ENCODE results near the gene PAK5. TPM values are rescaled to one million over a fixed set of nuclear protein-coding genes. Genes with fewer than 3 reads are reported as not detected.
A peak's percentile ranks its signal among the peaks of the same experiment; 100 is the strongest.

The PAK5 gene
- total RNA-seq, 1 experiment from 2014 or later, result not detected

- CTCF ChIA-PET, result no interaction called here
- BruUV-seq (replicated peaks), result no TSS peak
- H3K27me3 ChIP-seq (ENCODE audit: low read length), result no peaks in the 10 kb centered on the region
These were observed 304.9 kb downstream of the PAK5 start for GRCh38 chr20:9534025-9534424.

GRCh38 chr20:9532069-9532838, 306.6 kb downstream of the PAK5 start:
- Histone ChIP-seq H3K4me3 (ENCODE audit: low read length) (no peak overlapping the region), H3K4me2 (ENCODE audit: low read length) (no peak overlapping the region), H3K27me3 (ENCODE audit: low read length) (no peaks in the 10 kb centered on the region), H3K9me2 (replicated peaks; ENCODE audit: low read length) (no peaks in the 10 kb centered on the region), H3K9ac (ENCODE audit: low read length) (no peak overlapping the region), H3K4me1 (ENCODE audit: insufficient read depth, low read length) (peaks cover 9% of the 10 kb centered on the region; the same call in 1 of the 2 replicates), H3K79me2 (ENCODE audit: low read length) (no peaks in the 10 kb centered on the region), H2AFZ (ENCODE audit: low read length) (no peak overlapping the region), H3K36me3 (ENCODE audit: low read depth, low read length) (no peaks in the 10 kb centered on the region), H3F3A (ENCODE audit: low read length, unreplicated experiment) (no peaks in the 10 kb centered on the region), H4K20me1 (ENCODE audit: low read length) (no peaks in the 10 kb centered on the region), H3K27ac (ENCODE audit: low read length) (no peak overlapping the region), H3K9me3 (ENCODE audit: low read length) (no peaks in the 10 kb centered on the region)
- POLR2A ChIA-PET (ENCODE audit: unreplicated experiment), result no interaction called here
- CTCF ChIA-PET, result no interaction called here
- intact Hi-C loops (cut with micrococcal nuclease), result no loop called here
- no peak for TF ChIP-seq EZH2 (IDR thresholded peaks at IDR 0.05; ENCODE audit: low read length, unreplicated experiment)
- no peak for TF ChIP-seq EZH2phosphoT487 (IDR thresholded peaks at IDR 0.05; ENCODE audit: borderline replicate concordance, low read length)
- no peak for TF ChIP-seq CTCF (conservative IDR thresholded peaks at IDR 0.05; ENCODE audit: low read depth, low read length)
- no TSS peak for BruUV-seq (replicated peaks)
- DNase-seq (peak; percentile 22), ATAC-seq (peak; percentile 15; the same call in 1 of the 2 replicates)

More at GRCh38 chr20:9534025-9534424, 304.9 kb downstream of the PAK5 start:
- H2AFZ ChIP-seq (ENCODE audit: low read length), result no peak overlapping the region
- H4K20me1 ChIP-seq (ENCODE audit: low read length), result no peaks in the 10 kb centered on the region
- peaks cover 9% of the 10 kb centered on the region; the same call in 1 of the 2 replicates for H3K4me1 ChIP-seq (ENCODE audit: insufficient read depth, low read length)
- TF ChIP-seq EZH2 (IDR thresholded peaks at IDR 0.05; ENCODE audit: low read length, unreplicated experiment) (no peak), CTCF (conservative IDR thresholded peaks at IDR 0.05; ENCODE audit: low read depth, low read length) (no peak)
- ATAC-seq, result no peak
- intact Hi-C loops (cut with micrococcal nuclease), result no loop called here
- H3K36me3 ChIP-seq (ENCODE audit: low read depth, low read length), result no peaks in the 10 kb centered on the region
- no peak overlapping the region for H3K4me3 ChIP-seq (ENCODE audit: low read length)
- H3K27ac ChIP-seq (ENCODE audit: low read length), result no peak overlapping the region
- no peaks in the 10 kb centered on the region for H3F3A ChIP-seq (ENCODE audit: low read length, unreplicated experiment)
- H3K79me2 ChIP-seq (ENCODE audit: low read length), result no peaks in the 10 kb centered on the region
- DNase-seq, result no peak
- H3K4me2 ChIP-seq (ENCODE audit: low read length), result no peak overlapping the region
- no peak overlapping the region for H3K9ac ChIP-seq (ENCODE audit: low read length)
- no peaks in the 10 kb centered on the region for H3K9me3 ChIP-seq (ENCODE audit: low read length)
- H3K9me2 ChIP-seq (replicated peaks; ENCODE audit: low read length), result no peaks in the 10 kb centered on the region
- POLR2A ChIA-PET (ENCODE audit: unreplicated experiment), result no interaction called here

- H3K4me3 ChIP-seq (ENCODE audit: low read length), result no peak overlapping the region
- ChIA-PET CTCF (no interaction called here), POLR2A (ENCODE audit: unreplicated experiment) (no interaction called here)
- peak; percentile 18; the same call in 1 of the 2 replicates for ATAC-seq
- H3K27me3 ChIP-seq (ENCODE audit: low read length), result no peaks in the 10 kb centered on the region
- no peak for DNase-seq
- intact Hi-C loops (cut with micrococcal nuclease), result no loop called here
- no peaks in the 10 kb centered on the region for H3K36me3 ChIP-seq (ENCODE audit: low read depth, low read length)
- H3K4me1 ChIP-seq (ENCODE audit: insufficient read depth, low read length), result peaks cover 9% of the 10 kb centered on the region; the same call in 1 of the 2 replicates
- no peaks in the 10 kb centered on the region for H3K9me3 ChIP-seq (ENCODE audit: low read length)
- TF ChIP-seq EZH2 (IDR thresholded peaks at IDR 0.05; ENCODE audit: low read length, unreplicated experiment) (no peak), EZH2phosphoT487 (IDR thresholded peaks at IDR 0.05; ENCODE audit: borderline replicate concordance, low read length) (no peak), CTCF (conservative IDR thresholded peaks at IDR 0.05; ENCODE audit: low read depth, low read length) (no peak)
- no peaks in the 10 kb centered on the region for H3K9me2 ChIP-seq (replicated peaks; ENCODE audit: low read length)
- H3K4me2 ChIP-seq (ENCODE audit: low read length), result no peak overlapping the region
- H3F3A ChIP-seq (ENCODE audit: low read length, unreplicated experiment), result no peaks in the 10 kb centered on the region
- BruUV-seq (replicated peaks), result no TSS peak
- H3K27ac ChIP-seq (ENCODE audit: low read length), result no peak overlapping the region
- no peaks in the 10 kb centered on the region for H3K79me2 ChIP-seq (ENCODE audit: low read length)
- H4K20me1 ChIP-seq (ENCODE audit: low read length), result no peaks in the 10 kb centered on the region
- H3K9ac ChIP-seq (ENCODE audit: low read length), result no peak overlapping the region
- no peak overlapping the region for H2AFZ ChIP-seq (ENCODE audit: low read length)
These were observed 307.3 kb downstream of the PAK5 start for GRCh38 chr20:9531581-9531980.

All from PC-3 (cell line).